Measurements from ENCODE around the gene PLEKHH2. TPM values are rescaled to one million over a fixed set of nuclear protein-coding genes. Genes with fewer than 3 reads are reported as not detected.

Gene PLEKHH2
- total RNA-seq, 1 experiment from 2014 or later: 0.93 TPM

GRCh38 chr2:43773876-43774613, 137.0 kb downstream of the PLEKHH2 start, which contains the start of gene DYNC2LI1:
Gene DYNC2LI1, plus strand, starts transcription at chr2:43774039. Its CDS starts 100 bp downstream, at chr2:43774139.
- DNase-seq (ENCODE audit: unreplicated experiment): peak; percentile 93
- CTCF ChIA-PET: interaction anchor here (1.0 to 1.3 kb wide), 4 partner anchors 162 to 169 kb away, joined by 3 to 6 read pairs (median 4); no protein-coding TSS in a partner anchor
- Mint-ChIP-seq H3K36me3 (ENCODE audit: insufficient read depth, unreplicated experiment) (peaks cover 14% of the 10 kb centered on the region), H3K4me1 (ENCODE audit: insufficient read depth, unreplicated experiment) (no peaks in the 10 kb centered on the region), H3K27ac (ENCODE audit: low read depth, unreplicated experiment) (peak within 1 kb of the TSS; percentile 95), H3K27me3 (ENCODE audit: insufficient read depth, unreplicated experiment) (no peaks in the 10 kb centered on the region), H3K9me3 (ENCODE audit: unreplicated experiment) (no peaks in the 10 kb centered on the region), H3K4me3 (ENCODE audit: unreplicated experiment) (peak within 1 kb of the TSS; percentile 91)
- POLR2A ChIA-PET: interaction anchor here (0.7 to 2.1 kb wide), 20 partner anchors 9 to 178 kb away, joined by 3 to 10 read pairs (median 3); partner anchors contain the start of genes C1GALT1C1L, PLEKHH2 and THADA
- no TSS peak for BruUV-seq (replicated peaks)
- intact Hi-C loops (cut with micrococcal nuclease): loop anchor here (5.0 kb wide), 1 partner anchor 167 kb away; no protein-coding TSS in a partner anchor
- no peak for TF ChIP-seq CTCF (IDR thresholded peaks at IDR 0.05; ENCODE audit: unreplicated experiment)

- ChIA-PET POLR2A (interaction anchor here (0.8 to 2.1 kb wide), 16 partner anchors 8 to 169 kb away, joined by 3 to 10 read pairs (median 4); partner anchors contain the start of genes C1GALT1C1L and PLEKHH2), CTCF (interaction anchor here (1.0 to 1.3 kb wide), 4 partner anchors 163 to 169 kb away, joined by 3 to 6 read pairs (median 4); no protein-coding TSS in a partner anchor)
- no peak for TF ChIP-seq CTCF (IDR thresholded peaks at IDR 0.05; ENCODE audit: unreplicated experiment)
- no peaks in the 10 kb centered on the region for H3K27me3 Mint-ChIP-seq (ENCODE audit: insufficient read depth, unreplicated experiment)
- TSS peak; percentile 63 for BruUV-seq (replicated peaks)
- peak overlapping the region; percentile 95 for H3K27ac Mint-ChIP-seq (ENCODE audit: low read depth, unreplicated experiment)
- no peaks in the 10 kb centered on the region for H3K4me1 Mint-ChIP-seq (ENCODE audit: insufficient read depth, unreplicated experiment)
- peak overlapping the region; percentile 91 for H3K4me3 Mint-ChIP-seq (ENCODE audit: unreplicated experiment)
- DNase-seq (ENCODE audit: unreplicated experiment): peak; percentile 2
- intact Hi-C loops (cut with micrococcal nuclease): loop anchor here (5.0 kb wide), 1 partner anchor 167 kb away; no protein-coding TSS in a partner anchor
- peaks cover 17% of the 10 kb centered on the region for H3K36me3 Mint-ChIP-seq (ENCODE audit: insufficient read depth, unreplicated experiment)
- no peaks in the 10 kb centered on the region for H3K9me3 Mint-ChIP-seq (ENCODE audit: unreplicated experiment)
Observed at GRCh38 chr2:43774617-43775016, 137.6 kb downstream of the PLEKHH2 start.

GRCh38 chr2:43776324-43776723, 139.3 kb downstream of the PLEKHH2 start:
- Mint-ChIP-seq H3K27ac (ENCODE audit: low read depth, unreplicated experiment) (no peak overlapping the region), H3K4me3 (ENCODE audit: unreplicated experiment) (no peak overlapping the region), H3K4me1 (ENCODE audit: insufficient read depth, unreplicated experiment) (no peaks in the 10 kb centered on the region), H3K9me3 (ENCODE audit: unreplicated experiment) (no peaks in the 10 kb centered on the region), H3K36me3 (ENCODE audit: insufficient read depth, unreplicated experiment) (peaks cover 26% of the 10 kb centered on the region), H3K27me3 (ENCODE audit: insufficient read depth, unreplicated experiment) (no peaks in the 10 kb centered on the region)
- BruUV-seq (replicated peaks): no TSS peak
- POLR2A ChIA-PET: no interaction called here
- CTCF ChIA-PET: no interaction called here
- intact Hi-C loops (cut with micrococcal nuclease): no loop called here
- TF ChIP-seq CTCF (IDR thresholded peaks at IDR 0.05; ENCODE audit: unreplicated experiment): no peak
- no peak for DNase-seq (ENCODE audit: unreplicated experiment)

GRCh38 chr2:43777306-43777926, 140.4 kb downstream of the PLEKHH2 start:
- POLR2A ChIA-PET: no interaction called here
- CTCF ChIA-PET: no interaction called here
- H3K27me3 Mint-ChIP-seq (ENCODE audit: insufficient read depth, unreplicated experiment): no peaks in the 10 kb centered on the region
- intact Hi-C loops (cut with micrococcal nuclease): no loop called here
- no peak for TF ChIP-seq CTCF (IDR thresholded peaks at IDR 0.05; ENCODE audit: unreplicated experiment)
- no TSS peak for BruUV-seq (replicated peaks)
- DNase-seq (ENCODE audit: unreplicated experiment): no peak
- peaks cover 26% of the 10 kb centered on the region for H3K36me3 Mint-ChIP-seq (ENCODE audit: insufficient read depth, unreplicated experiment)
- no peaks in the 10 kb centered on the region for H3K9me3 Mint-ChIP-seq (ENCODE audit: unreplicated experiment)
- H3K4me3 Mint-ChIP-seq (ENCODE audit: unreplicated experiment): no peak overlapping the region
- H3K4me1 Mint-ChIP-seq (ENCODE audit: insufficient read depth, unreplicated experiment): no peaks in the 10 kb centered on the region
- no peak overlapping the region for H3K27ac Mint-ChIP-seq (ENCODE audit: low read depth, unreplicated experiment)
